Measurements from ENCODE around the gene SELENOK. TPM values are rescaled to one million over a fixed set of nuclear protein-coding genes. Genes with fewer than 3 reads are reported as not detected.

The SELENOK gene
- total RNA-seq, 6 experiments from 2014 or later, result 23.0 to 34.7 (median 29.3) TPM

DNA sequence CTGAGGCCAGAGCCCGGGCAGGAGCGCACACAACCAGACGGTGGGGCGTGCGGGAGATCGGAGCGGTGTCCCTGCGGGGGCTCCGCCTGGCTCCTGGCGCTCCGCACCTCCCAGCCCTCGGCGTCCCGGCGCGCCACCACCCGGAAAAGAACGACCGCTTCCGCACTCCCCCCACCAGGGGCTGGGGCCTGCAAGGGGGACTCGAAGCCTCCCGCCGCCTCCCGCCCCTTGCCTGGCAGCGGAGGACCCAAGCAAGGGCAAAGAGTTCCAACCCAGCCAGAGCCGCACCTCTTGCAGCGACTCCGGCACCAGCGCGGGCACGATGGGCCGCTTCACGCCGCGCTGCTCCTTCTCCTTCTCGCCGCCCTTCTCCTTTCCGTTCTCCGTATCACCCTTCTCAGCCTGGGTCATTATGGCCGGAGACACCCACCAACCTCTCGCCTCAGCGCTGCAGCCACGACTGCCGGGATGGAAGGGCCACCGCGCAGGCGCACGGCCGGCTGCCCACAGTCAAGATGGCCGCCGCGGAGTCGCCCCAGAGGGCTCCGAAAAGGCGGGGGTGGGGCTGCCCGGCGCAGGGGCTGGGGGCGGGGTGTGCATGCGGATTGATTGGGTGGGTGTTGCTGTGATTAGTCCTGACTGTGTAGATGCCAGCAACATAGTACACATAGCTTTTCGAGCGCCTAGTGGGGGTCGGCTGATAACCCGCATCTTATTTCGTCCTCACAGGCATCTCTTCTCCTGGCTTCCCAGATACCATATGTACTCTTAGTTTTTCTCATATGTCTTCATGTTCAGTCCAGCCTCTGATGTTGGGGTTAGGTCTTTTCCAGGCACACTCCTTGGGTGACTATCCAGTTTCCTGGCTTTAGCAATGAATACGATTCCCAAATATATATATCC is 9.7 kb downstream of the SELENOK start, which contains the start of gene ACTR8:
Gene ACTR8, minus strand, starts transcription at position 462 of the 903 bp plus-strand sequence. Its CDS starts 51 bp downstream, at position 411.
- Histone ChIP-seq H3K9me3 (no peaks in the 10 kb centered on the region), H3K4me3 (peak within 1 kb of the TSS; percentile 79 to 90 (median 81)), H3K27ac (peak within 1 kb of the TSS; percentile 75 to 86 (median 84)), H3K27me3 (no peaks in the 10 kb centered on the region), H3K36me3 (peaks cover 0 to 60% (median 38%) of the 10 kb centered on the region in 4 donors), H3K4me1 (peaks cover 0 to 13% (median 0%) of the 10 kb centered on the region in 4 donors)
- DNase-seq (peak; percentile 88 to 89 (median 88)), ATAC-seq (peak; percentile 96 to 98 (median 98))
- peak; percentile 55 for TF ChIP-seq POLR2A (IDR thresholded peaks at IDR 0.05)
- TF ChIP-seq, protein P1, sequence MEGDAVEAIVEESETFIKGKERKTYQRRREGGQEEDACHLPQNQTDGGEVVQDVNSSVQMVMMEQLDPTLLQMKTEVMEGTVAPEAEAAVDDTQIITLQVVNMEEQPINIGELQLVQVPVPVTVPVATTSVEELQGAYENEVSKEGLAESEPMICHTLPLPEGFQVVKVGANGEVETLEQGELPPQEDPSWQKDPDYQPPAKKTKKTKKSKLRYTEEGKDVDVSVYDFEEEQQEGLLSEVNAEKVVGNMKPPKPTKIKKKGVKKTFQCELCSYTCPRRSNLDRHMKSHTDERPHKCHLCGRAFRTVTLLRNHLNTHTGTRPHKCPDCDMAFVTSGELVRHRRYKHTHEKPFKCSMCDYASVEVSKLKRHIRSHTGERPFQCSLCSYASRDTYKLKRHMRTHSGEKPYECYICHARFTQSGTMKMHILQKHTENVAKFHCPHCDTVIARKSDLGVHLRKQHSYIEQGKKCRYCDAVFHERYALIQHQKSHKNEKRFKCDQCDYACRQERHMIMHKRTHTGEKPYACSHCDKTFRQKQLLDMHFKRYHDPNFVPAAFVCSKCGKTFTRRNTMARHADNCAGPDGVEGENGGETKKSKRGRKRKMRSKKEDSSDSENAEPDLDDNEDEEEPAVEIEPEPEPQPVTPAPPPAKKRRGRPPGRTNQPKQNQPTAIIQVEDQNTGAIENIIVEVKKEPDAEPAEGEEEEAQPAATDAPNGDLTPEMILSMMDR (IDR thresholded peaks at IDR 0.05), result peak in 2 of 4 donors; percentile 17 to 18
- WGBS (ENCODE audit: insufficient coverage, low coverage, low lambda C conversion rate, missing lambda C conversion rate), result 2% methylated on average over 35 of the region's 65 CpGs
- intact Hi-C loops (cut with DNase I), result no loop called here

DNA sequence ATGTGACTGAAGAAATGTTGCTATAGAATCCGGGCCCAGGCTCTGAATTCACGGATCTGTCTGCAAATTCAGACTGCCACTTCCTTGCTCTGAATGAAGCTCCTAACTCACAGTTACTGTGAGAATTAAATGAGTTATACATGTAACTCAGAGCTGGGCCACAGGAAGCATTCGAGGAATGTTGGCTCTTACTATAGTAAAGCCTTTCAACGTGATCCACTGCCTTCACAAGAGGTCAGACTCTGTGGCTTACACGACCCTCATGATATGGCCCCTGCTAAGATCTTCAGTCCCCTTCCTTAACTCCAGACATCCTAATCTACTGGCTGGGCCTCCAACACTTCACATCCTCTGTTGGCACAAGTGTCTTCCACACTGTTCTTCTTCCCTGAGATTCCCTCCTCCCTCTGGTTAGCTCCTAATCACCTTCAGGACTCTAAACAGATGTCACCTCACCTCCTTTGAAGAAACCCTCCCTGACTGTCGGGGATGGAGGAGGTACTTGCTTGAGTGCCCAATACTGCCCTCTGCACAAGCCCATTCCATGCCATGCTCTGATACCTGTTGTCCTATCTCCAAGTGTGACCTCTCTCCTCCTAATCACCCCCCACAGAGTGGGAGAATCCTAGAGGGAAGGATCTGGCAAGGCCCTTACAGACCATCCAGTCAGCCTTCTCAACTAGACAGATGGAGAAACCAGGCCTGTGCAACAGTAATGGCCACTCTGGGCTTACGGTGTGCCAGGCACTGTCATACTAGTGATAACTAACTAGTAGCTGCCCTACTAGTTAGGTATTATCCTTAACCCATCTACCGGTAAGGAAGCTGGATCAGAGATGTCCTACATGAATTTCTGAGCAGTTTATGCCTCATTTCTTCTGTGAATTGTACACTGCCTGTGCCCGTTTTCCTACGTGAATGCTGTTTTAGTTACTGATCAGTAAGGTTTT is 11.0 kb downstream of the SELENOK start:
- Histone ChIP-seq H3K4me1 (peaks cover 0 to 13% (median 0%) of the 10 kb centered on the region in 4 donors), H3K27ac (no peak overlapping the region), H3K36me3 (peaks cover 0 to 60% (median 38%) of the 10 kb centered on the region in 4 donors), H3K9me3 (no peaks in the 10 kb centered on the region), H3K27me3 (no peaks in the 10 kb centered on the region), H3K4me3 (peak overlapping the region; percentile 79 to 90 (median 81))
- TF ChIP-seq POLR2A (IDR thresholded peaks at IDR 0.05), result no peak
- TF ChIP-seq, protein P1 (IDR thresholded peaks at IDR 0.05), result no peak
- 59% methylated on average over 10 of the region's 10 CpGs for WGBS (ENCODE audit: insufficient coverage, low coverage, low lambda C conversion rate, missing lambda C conversion rate)
- intact Hi-C loops (cut with DNase I), result no loop called here
- ATAC-seq, result no peak
- no peak for DNase-seq

DNA sequence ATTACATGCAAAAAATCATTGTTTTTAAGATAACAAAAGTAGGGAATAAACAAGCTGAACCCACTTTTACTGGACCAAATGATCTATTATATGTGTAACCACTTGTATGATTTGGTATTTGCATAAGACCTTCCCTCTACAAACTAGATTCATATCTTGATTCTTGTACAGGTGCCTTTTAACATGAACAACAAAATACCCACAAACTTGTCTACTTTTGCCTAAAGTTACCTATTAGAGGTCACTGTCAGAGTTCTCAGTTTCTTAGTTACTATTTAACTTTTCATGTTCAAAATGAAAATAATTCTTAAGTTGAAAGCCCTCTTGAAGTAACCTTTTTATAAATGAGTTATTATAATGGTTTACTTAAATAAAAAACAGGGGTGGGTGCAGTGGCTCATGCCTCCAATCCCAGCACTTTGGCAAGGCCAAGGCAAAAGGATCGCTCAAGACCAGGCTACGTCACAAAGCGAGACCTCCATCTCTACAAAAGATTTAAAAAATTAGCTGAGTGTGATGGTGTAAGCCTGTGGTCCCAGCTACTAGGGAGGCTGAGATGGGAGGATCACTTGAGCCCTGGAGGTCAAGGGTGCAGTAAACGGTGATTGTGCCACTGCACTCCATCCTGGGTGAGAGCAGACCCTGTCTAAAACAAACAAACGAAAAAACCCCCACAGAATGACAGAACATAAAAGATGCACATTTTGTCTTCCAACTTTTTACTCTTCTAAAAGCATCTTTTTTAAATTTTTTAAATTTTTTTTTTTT is 25.7 kb downstream of the SELENOK start:
- intact Hi-C loops (cut with DNase I), result no loop called here
- Histone ChIP-seq H3K4me1 (peaks cover 0 to 10% (median 0%) of the 10 kb centered on the region in 4 donors), H3K9me3 (no peaks in the 10 kb centered on the region), H3K36me3 (peaks cover 0 to 66% (median 19%) of the 10 kb centered on the region in 4 donors), H3K4me3 (no peak overlapping the region), H3K27ac (no peak overlapping the region), H3K27me3 (no peaks in the 10 kb centered on the region)
- DNase-seq, result no peak
- ATAC-seq, result peak in 1 of 4 donors; percentile 21
- TF ChIP-seq POLR2A (IDR thresholded peaks at IDR 0.05), result no peak
- TF ChIP-seq, protein P1 (IDR thresholded peaks at IDR 0.05), result no peak
- 87% methylated on average over 4 of the region's 5 CpGs for WGBS (ENCODE audit: insufficient coverage, low coverage, low lambda C conversion rate, missing lambda C conversion rate)

GRCh38 chr3:53863145-53863544 is 28.5 kb downstream of the SELENOK start:
- H3K27me3 ChIP-seq, result no peaks in the 10 kb centered on the region
- ATAC-seq (no peak), DNase-seq (no peak)
- no peak overlapping the region for H3K4me3 ChIP-seq
- no peak for TF ChIP-seq POLR2A (IDR thresholded peaks at IDR 0.05)
- TF ChIP-seq, protein P1 (IDR thresholded peaks at IDR 0.05), result no peak
- intact Hi-C loops (cut with DNase I), result no loop called here
- no peaks in the 10 kb centered on the region for H3K9me3 ChIP-seq
- 42% methylated on average over 1 of the region's 1 CpG for WGBS (ENCODE audit: insufficient coverage, low coverage, low lambda C conversion rate, missing lambda C conversion rate)
- H3K4me1 ChIP-seq, result peaks cover 0 to 17% (median 3%) of the 10 kb centered on the region in 4 donors
- H3K36me3 ChIP-seq, result peaks cover 0 to 51% (median 16%) of the 10 kb centered on the region in 4 donors
- H3K27ac ChIP-seq, result no peak overlapping the region

All from right lobe of liver (tissue), 6 donors.